Activated CD8-positive, alpha-beta memory T cell treated with anti-CD3 and anti-CD28 coated beads, Interleukin-2, amount 50 U/mL, for 1 hour (primary cell): Measurements from ENCODE around the gene HNF1A.
"Not testable (repeated sequence)": the region's sequence is repeated elsewhere in the genome, so short reads cannot be mapped to it uniquely, and the experiment has no call there.

Source experiments
- DNase-seq: peaks from one replicate; pipeline ENCODE4 v3.0.0-alpha.2; 2020; ENCODE audit errors: extremely low read depth

The HNF1A gene

GRCh38 chr12:120978296-120979219 lies at the start of gene HNF1A:
TSS of gene HNF1A (plus strand) at chr12:120978543. CDS start at chr12:120978769, 226 bp downstream.
- no peak for DNase-seq

DNA sequence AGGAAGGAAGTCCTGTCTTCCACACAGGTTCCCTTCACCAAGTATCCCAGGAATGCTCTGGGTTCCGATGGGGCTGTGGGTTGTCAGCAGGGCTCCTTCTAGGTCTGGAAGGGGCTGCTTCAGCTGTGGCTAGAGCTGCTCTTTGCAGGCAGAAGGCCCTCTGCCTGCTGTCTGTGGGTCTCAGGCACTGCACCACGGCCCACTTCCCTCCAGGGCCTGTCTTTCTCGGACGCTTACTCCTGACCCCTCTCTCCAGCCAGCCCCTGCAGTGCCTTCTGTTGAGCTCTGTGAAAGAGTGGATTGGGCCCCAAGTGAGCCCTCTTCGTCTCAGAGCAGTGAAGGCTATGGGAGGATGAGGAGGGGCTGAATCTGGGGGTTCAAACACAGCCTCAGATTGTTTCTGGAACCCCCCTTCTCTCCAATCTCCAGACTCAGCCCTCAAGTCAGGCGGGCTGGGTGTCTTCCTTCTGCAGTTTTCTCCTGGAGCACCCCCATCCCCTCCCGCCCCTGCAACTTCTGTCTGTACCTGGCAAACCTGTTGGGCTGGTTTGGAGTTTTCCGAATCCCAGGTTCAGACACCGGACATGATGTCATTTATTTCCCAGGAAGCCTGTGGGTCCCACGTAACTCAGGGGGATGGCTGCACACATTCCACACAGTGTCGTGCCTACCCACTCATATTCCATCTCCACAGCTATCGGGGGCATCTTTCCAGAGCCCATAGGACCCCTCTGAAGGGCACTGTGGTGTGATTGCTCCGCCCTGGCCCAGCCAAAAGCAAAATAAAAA lies 49.3 kb upstream of the HNF1A start:
- DNase-seq, result no peak

DNA sequence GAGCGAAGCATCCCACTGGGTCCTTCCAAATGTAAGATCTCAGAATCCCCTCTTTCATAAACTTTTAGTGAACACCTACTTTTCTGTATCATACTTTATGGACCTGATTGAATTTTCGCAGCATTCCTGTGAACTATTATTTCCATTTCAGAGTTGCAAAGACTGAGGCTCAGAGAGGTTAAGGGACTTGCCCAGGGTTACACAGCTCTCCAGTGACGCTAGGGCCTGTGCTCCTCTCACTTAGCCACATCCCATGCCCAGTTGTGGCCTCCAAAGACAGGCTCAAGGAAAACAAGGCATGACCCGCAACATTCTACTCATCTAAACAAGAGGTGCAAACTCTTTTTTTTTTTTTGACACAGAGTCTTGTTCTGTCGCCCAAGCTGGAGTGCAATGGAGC lies 48.3 kb upstream of the HNF1A start:
- DNase-seq, result no peak

- no peak for DNase-seq
Measured at GRCh38 chr12:120932058-120932457, 46.3 kb upstream of the HNF1A start.

GRCh38 chr12:120932956-120933526 lies 45.3 kb upstream of the HNF1A start:
- no peak for DNase-seq

GRCh38 chr12:120933786-120934185 lies 44.6 kb upstream of the HNF1A start:
- DNase-seq, result no peak

DNA sequence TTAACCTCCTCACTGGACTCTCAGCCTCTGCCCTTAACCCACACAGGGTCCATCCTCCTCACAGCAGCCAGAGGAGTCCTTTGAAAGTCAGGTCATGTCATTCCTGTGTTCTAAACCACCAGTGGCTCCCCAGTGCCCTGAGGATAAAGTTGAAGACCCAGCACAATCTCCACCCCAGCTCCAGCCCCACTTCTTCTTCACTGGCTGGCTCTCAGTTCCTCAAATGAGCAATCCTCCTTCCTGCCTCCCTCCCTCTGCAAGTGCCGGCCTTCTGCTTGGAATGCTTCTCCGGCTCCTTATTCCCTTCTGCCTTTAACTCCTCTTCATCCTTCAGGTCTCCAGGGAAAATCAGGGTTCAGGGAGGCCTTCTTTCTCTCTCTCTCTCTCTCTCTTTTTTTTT lies 42.1 kb upstream of the HNF1A start:
- DNase-seq, result no peak

GRCh38 chr12:120938496-120938895 lies 39.8 kb upstream of the HNF1A start:
- no peak for DNase-seq

DNA sequence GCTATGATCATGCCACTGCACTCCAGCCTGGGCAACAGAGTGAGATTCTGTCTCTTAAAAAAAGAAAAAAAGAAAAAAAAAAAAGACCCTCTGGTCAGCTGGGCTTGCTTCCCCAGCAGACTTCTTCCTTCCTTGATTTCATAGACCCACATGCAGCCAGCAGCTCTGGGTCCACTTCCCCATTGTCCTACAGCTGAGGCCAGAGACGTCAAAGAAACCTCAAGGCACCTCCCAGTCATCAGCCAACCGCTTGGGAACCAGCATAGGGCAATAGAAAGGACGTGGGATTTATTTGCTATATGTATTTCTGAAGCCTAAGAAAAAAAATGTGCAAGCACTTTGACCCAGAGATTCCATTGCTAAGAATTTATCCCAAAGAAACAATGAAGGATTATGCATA lies 38.8 kb upstream of the HNF1A start:
- DNase-seq, result no peak

GRCh38 chr12:120940006-120940405 lies 38.3 kb upstream of the HNF1A start:
- no peak for DNase-seq

- DNase-seq, result no peak
Measured at GRCh38 chr12:120940799-120941198, 37.5 kb upstream of the HNF1A start.

- DNase-seq, result no peak
Measured at GRCh38 chr12:120941412-120941811, 36.9 kb upstream of the HNF1A start.

DNA sequence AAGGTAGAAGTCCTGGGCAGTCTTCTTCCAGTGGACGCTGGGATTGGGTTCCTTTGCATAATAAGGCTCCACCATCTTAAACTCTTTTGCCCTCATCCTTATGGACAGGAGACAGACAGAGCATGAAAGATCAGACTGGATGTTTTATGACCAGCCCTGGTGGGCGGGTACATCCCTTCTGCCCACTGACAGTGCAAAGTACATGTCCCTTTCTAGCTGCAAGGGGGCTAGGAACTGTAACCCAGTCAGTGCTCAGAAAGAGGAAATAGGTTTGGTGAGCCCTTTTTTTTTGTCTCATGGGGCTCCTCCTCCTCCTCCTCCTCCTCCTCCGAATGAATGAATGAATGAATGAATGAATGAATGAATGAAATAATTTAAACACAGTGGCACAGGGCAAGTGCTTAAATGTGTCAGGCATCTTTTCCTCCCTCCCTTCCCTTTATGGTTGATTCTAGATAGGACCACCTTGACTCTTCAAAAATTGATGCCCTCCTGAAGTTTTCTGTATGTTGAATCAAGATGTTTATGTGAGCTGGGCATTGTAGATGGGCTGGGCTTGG lies 36.4 kb upstream of the HNF1A start:
- DNase-seq, result no peak

GRCh38 chr12:120943482-120943881 lies 34.9 kb upstream of the HNF1A start:
- DNase-seq, result no peak

- DNase-seq, result peak; percentile 13
Measured at GRCh38 chr12:120944645-120945217, 33.6 kb upstream of the HNF1A start.

- not testable (repeated sequence) for DNase-seq
Measured at GRCh38 chr12:120945516-120945915, 32.8 kb upstream of the HNF1A start.

DNA sequence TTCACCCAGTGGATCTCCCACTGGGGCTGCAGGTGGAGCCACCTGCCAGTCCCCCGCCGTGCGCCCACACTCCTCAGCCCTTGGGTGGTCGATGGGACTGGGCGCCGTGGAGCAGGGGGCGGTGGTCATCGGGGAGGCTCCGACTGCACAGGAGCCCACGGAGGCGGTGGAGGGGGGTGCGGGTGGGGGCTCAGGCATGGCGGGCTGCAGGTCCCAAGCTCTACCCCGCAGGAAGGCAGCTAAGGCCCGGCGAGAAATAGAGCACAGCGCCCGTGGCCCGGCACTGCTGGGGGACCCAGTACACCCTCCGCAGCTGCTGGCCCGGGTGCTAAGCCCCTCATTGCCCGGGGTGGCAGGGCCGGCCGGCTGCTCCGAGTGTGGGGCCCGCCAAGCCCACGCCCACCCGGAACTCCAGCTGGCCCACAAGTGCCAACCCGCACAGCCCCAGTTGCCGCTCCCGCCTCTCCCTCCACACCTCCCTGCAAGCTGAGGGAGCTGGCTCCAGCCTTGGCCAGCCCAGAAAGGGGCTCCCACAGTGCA lies 28.0 kb upstream of the HNF1A start:
- not testable (repeated sequence) for DNase-seq

- no peak for DNase-seq
Measured at GRCh38 chr12:120950807-120951206, 27.5 kb upstream of the HNF1A start.

GRCh38 chr12:120955232-120955631 lies 23.1 kb upstream of the HNF1A start:
- no peak for DNase-seq

DNA sequence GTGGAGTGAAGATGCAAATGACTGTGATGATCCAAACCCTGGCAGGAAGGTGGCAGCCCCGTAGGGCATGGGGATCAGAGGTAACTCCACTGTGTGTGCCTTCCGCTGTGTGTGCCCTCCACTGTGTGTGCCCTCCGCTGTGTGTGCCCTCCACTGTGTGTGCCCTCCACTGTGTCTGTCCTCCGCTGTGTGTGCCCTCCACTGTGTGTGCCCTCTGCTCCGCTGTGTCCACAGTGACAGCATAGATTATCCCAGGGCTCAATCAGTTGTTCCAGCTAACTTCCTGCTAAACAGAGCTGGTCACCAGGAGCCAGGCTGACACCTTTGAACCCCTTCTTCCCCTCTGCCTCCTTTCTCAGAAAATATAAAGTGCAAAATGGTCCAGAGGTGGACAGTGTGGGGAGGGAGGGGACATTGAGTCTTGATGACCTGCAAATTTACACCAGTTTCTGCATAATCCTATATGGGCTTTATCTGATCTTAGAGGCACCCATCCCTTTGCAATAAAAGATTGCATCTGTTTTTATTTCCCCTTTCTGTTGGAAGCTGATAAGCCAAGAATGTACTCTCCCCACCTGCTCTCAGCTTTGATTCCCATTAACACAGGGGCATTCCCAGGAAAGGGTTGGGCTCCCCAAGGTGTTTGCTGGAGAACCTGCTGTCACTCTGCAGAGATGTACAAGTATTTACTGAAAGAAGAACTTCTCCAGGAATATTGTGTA lies 21.6 kb upstream of the HNF1A start:
- no peak for DNase-seq
